BJ (cell line): ENCODE measurements around the gene ABCB1. TPM values are rescaled to one million over a fixed set of nuclear protein-coding genes. Genes with fewer than 3 reads are reported as not detected.
A peak's percentile ranks its signal among the peaks of the same experiment; 100 is the strongest.

Experiments used
- CTCF ChIA-PET: fragments of 350-600 bp; formaldehyde crosslinking; extraction: SDS; loops from one replicate; lab custom pipeline; 2021; ENCODE audit warnings: antibody characterized with exemption, inconsistent platforms; lab: Yijun Ruan, JAX
- POLR2A ChIA-PET: fragments of 300-600 bp; sonication (Branson Sonifier 250); formaldehyde crosslinking; extraction: SDS; loops from one replicate; lab custom pipeline; 2021; ENCODE audit warnings: antibody characterized with exemption; lab: Charles Lee
- DNase-seq: peaks from one replicate; pipeline ENCODE4 v3.0.0-alpha.2; 2011; ENCODE audit warnings: low read depth
- H3K27me3 ChIP-seq: 2 replicates; pipeline ENCODE4 v1.6.0; 2011; ENCODE audit warnings: low read length; ENCODE audit not compliant: control insufficient read depth, insufficient read depth
- H3K36me3 ChIP-seq: 2 replicates; pipeline ENCODE4 v1.5.1; 2011; ENCODE audit warnings: low read length; ENCODE audit not compliant: control insufficient read depth, insufficient read depth
- H3K4me3 ChIP-seq: 2 replicates; pipeline ENCODE4 v1.5.1; 2011; ENCODE audit warnings: low read depth, mild to moderate bottlenecking, control low read depth, low read length
- CTCF ChIP-seq: IDR thresholded peaks from 2 replicates; pipeline ENCODE4 v1.5.1; 2011; ENCODE audit warnings: low read depth, mild to moderate bottlenecking, control low read depth, inconsistent platforms, low read length, moderate library complexity; ENCODE audit not compliant: insufficient read depth
- polyA plus RNA-seq: library from polyadenylated mRNA; depleted of rRNA; stranded (reverse); fragments of >200 nt; gene quantifications from 2 replicates; pipeline ENCODE4 v1.2.3, GENCODE V29; 2011

The ABCB1 gene
- polyA plus RNA-seq, 1 experiment, result 0.25 TPM

- H3K27me3 ChIP-seq, result no peaks in the 10 kb centered on the region; the same call in 1 of the 2 replicates
- no peaks in the 10 kb centered on the region for H3K36me3 ChIP-seq
- H3K4me3 ChIP-seq, result no peak overlapping the region
- TF ChIP-seq CTCF, result no peak
- DNase-seq, result no peak
- POLR2A ChIA-PET, result no interaction called here
- CTCF ChIA-PET, result interaction anchor here (0.6 kb wide), 1 partner anchor 539 kb away, joined by 4 read pairs; no protein-coding TSS in a partner anchor
These were observed 86.8 kb downstream of the ABCB1 start for GRCh38 chr7:87513735-87514335.

GRCh38 chr7:87512906-87513305 is 87.8 kb downstream of the ABCB1 start:
- DNase-seq, result no peak
- no peaks in the 10 kb centered on the region; the same call in 1 of the 2 replicates for H3K27me3 ChIP-seq
- ChIA-PET CTCF (interaction anchor here (0.6 kb wide), 1 partner anchor 540 kb away, joined by 4 read pairs; no protein-coding TSS in a partner anchor), POLR2A (no interaction called here)
- TF ChIP-seq CTCF, result no peak
- H3K36me3 ChIP-seq, result no peaks in the 10 kb centered on the region
- no peak overlapping the region for H3K4me3 ChIP-seq

GRCh38 chr7:87511510-87511909 is 89.2 kb downstream of the ABCB1 start:
- POLR2A ChIA-PET, result no interaction called here
- Histone ChIP-seq H3K4me3 (no peak overlapping the region), H3K36me3 (no peaks in the 10 kb centered on the region), H3K27me3 (no peaks in the 10 kb centered on the region; the same call in 1 of the 2 replicates)
- CTCF ChIA-PET, result no interaction called here
- no peak for DNase-seq
- TF ChIP-seq CTCF, result no peak

GRCh38 chr7:87510411-87510875 is 90.2 kb downstream of the ABCB1 start:
- CTCF ChIA-PET, result no interaction called here
- no peak for TF ChIP-seq CTCF
- DNase-seq, result no peak
- Histone ChIP-seq H3K4me3 (no peak overlapping the region), H3K27me3 (no peaks in the 10 kb centered on the region; the same call in 1 of the 2 replicates), H3K36me3 (no peaks in the 10 kb centered on the region)
- POLR2A ChIA-PET, result no interaction called here

- CTCF ChIA-PET, result interaction anchor here (0.7 to 2.7 kb wide), 5 partner anchors 9 to 662 kb away, joined by 3 to 17 read pairs (median 3); no protein-coding TSS in a partner anchor
These were observed 93.2 kb downstream of the ABCB1 start for GRCh38 chr7:87507446-87507845.

More at GRCh38 chr7:87507446-87507845, 93.2 kb downstream of the ABCB1 start:
- Histone ChIP-seq H3K4me3 (no peak overlapping the region), H3K27me3 (no peaks in the 10 kb centered on the region), H3K36me3 (no peaks in the 10 kb centered on the region)
- TF ChIP-seq CTCF, result 0 out of 2 replicates have a peak, but pooled peaks have one; percentile 9
- DNase-seq, result no peak
- POLR2A ChIA-PET, result no interaction called here
